Chondrocyte (in vitro differentiated cells): ENCODE results near the gene VWA3A. TPM values are rescaled to one million over a fixed set of nuclear protein-coding genes. Genes with fewer than 3 reads are reported as not detected.
"Not testable (repeated sequence)": the region's sequence is repeated elsewhere in the genome, so short reads cannot be mapped to it uniquely, and the experiment has no call there.

Experiments used
- DNase-seq: peaks from one replicate; pipeline ENCODE4 v3.0.0; 2021; ENCODE audit warnings: mixed read lengths, low spot score
- H3K27ac Mint-ChIP-seq: one replicate; pipeline ENCODE4 v1.8.0; 2021; ENCODE audit warnings: mild to moderate bottlenecking, moderate library complexity, mixed read lengths; ENCODE audit not compliant: unreplicated experiment
- H3K27me3 Mint-ChIP-seq: 2 replicates; pipeline ENCODE4 v1.8.0; 2021; ENCODE audit warnings: low read depth, mixed read lengths
- H3K36me3 Mint-ChIP-seq: 2 replicates; pipeline ENCODE4 v1.8.0; 2021; ENCODE audit warnings: low read depth, mixed read lengths
- H3K4me1 Mint-ChIP-seq: 2 replicates; pipeline ENCODE4 v1.8.0; 2021; ENCODE audit warnings: low read depth, mild to moderate bottlenecking, mixed read lengths
- H3K4me3 Mint-ChIP-seq: one replicate; pipeline ENCODE4 v1.8.0; 2021; ENCODE audit warnings: mild to moderate bottlenecking, moderate library complexity, mixed read lengths; ENCODE audit not compliant: unreplicated experiment
- H3K9me3 Mint-ChIP-seq: 2 replicates; pipeline ENCODE4 v1.8.0; 2021; ENCODE audit warnings: low read depth, mixed read lengths
- CTCF ChIP-seq: fragments of 200-600 bp; sonication (generic); IDR thresholded peaks from 2 replicates; pipeline ENCODE4 v1.5.0; 2021; ENCODE audit warnings: antibody characterized with exemption, mild to moderate bottlenecking, moderate library complexity
- total RNA-seq: library from RNA; stranded (reverse); gene quantifications from 3 replicates; pipeline ENCODE4 v1.2.1, GENCODE V29; 2021

The VWA3A gene
- total RNA-seq, 1 donor from 2014 or later = not detected

- Mint-ChIP-seq H3K36me3 (no peaks in the 10 kb centered on the region), H3K4me1 (peaks cover 30% of the 10 kb centered on the region), H3K27ac (peak overlapping the region; percentile 100), H3K9me3 (no peaks in the 10 kb centered on the region), H3K4me3 (peak overlapping the region; percentile 91), H3K27me3 (no peaks in the 10 kb centered on the region)
- TF ChIP-seq CTCF = no peak
- DNase-seq = no peak
Measured at GRCh38 chr16:22192261-22193062, 100.1 kb downstream of the VWA3A start.

- no peak overlapping the region for H3K27ac Mint-ChIP-seq
- H3K27me3 Mint-ChIP-seq = no peaks in the 10 kb centered on the region
- H3K4me3 Mint-ChIP-seq = no peak overlapping the region
- H3K36me3 Mint-ChIP-seq = no peaks in the 10 kb centered on the region
- TF ChIP-seq CTCF = no peak
- peaks cover 31% of the 10 kb centered on the region for H3K4me1 Mint-ChIP-seq
- no peak for DNase-seq
- no peaks in the 10 kb centered on the region for H3K9me3 Mint-ChIP-seq
Measured at GRCh38 chr16:22193063-22193411, 100.7 kb downstream of the VWA3A start.

- no peaks in the 10 kb centered on the region for H3K36me3 Mint-ChIP-seq
- no peaks in the 10 kb centered on the region for H3K9me3 Mint-ChIP-seq
- no peak overlapping the region for H3K4me3 Mint-ChIP-seq
- H3K27me3 Mint-ChIP-seq = no peaks in the 10 kb centered on the region
- peaks cover 38% of the 10 kb centered on the region for H3K4me1 Mint-ChIP-seq
- TF ChIP-seq CTCF = no peak
- DNase-seq = no peak
- H3K27ac Mint-ChIP-seq = peak overlapping the region; percentile 86
Measured at GRCh38 chr16:22194707-22195444, 102.5 kb downstream of the VWA3A start.

GRCh38 chr16:22195445-22195694, 103.0 kb downstream of the VWA3A start:
- Mint-ChIP-seq H3K27ac (peak overlapping the region; percentile 86), H3K4me3 (no peak overlapping the region), H3K27me3 (no peaks in the 10 kb centered on the region), H3K9me3 (no peaks in the 10 kb centered on the region), H3K36me3 (no peaks in the 10 kb centered on the region), H3K4me1 (peaks cover 38% of the 10 kb centered on the region)
- no peak for TF ChIP-seq CTCF
- no peak for DNase-seq

- peak; percentile 98 for TF ChIP-seq CTCF
- Mint-ChIP-seq H3K4me3 (peak overlapping the region; percentile 79), H3K36me3 (no peaks in the 10 kb centered on the region), H3K9me3 (no peaks in the 10 kb centered on the region), H3K4me1 (peaks cover 39% of the 10 kb centered on the region), H3K27me3 (no peaks in the 10 kb centered on the region), H3K27ac (peak overlapping the region; percentile 86)
- no peak for DNase-seq
Measured at GRCh38 chr16:22195695-22196558, 103.6 kb downstream of the VWA3A start.

- H3K9me3 Mint-ChIP-seq, H3K27me3 Mint-ChIP-seq, DNase-seq, H3K36me3 Mint-ChIP-seq: not testable (repeated sequence)
- peak overlapping the region; percentile 79 for H3K4me3 Mint-ChIP-seq
- H3K4me1 Mint-ChIP-seq = peaks cover 38% of the 10 kb centered on the region
- H3K27ac Mint-ChIP-seq = peak overlapping the region; percentile 72
Measured at GRCh38 chr16:22196559-22197168, 104.3 kb downstream of the VWA3A start.
